KOPT-K1 (cell line): ENCODE measurements around the gene RBM27.

ENCODE experiments used
- H3K27ac ChIP-seq: fragments of 200-600 bp; sonication (generic); 2 replicates; pipeline ENCODE4 v1.5.1; 2016; ENCODE audit warnings: antibody characterized with exemption, mild to moderate bottlenecking, low read depth, low read length; ENCODE audit not compliant: poor library complexity, severe bottlenecking
- H3K36me3 ChIP-seq: fragments of 200-600 bp; sonication (generic); 2 replicates; pipeline ENCODE4 v1.5.1; 2017; ENCODE audit warnings: antibody characterized with exemption, mild to moderate bottlenecking, low read length, moderate library complexity; ENCODE audit not compliant: insufficient read depth
- H3K9me3 ChIP-seq: fragments of 200-600 bp; sonication (generic); 2 replicates; pipeline ENCODE4 v1.5.1; 2017; ENCODE audit warnings: antibody characterized with exemption, low read length, mild to moderate bottlenecking; ENCODE audit not compliant: insufficient read depth, poor library complexity, severe bottlenecking

The RBM27 gene

DNA sequence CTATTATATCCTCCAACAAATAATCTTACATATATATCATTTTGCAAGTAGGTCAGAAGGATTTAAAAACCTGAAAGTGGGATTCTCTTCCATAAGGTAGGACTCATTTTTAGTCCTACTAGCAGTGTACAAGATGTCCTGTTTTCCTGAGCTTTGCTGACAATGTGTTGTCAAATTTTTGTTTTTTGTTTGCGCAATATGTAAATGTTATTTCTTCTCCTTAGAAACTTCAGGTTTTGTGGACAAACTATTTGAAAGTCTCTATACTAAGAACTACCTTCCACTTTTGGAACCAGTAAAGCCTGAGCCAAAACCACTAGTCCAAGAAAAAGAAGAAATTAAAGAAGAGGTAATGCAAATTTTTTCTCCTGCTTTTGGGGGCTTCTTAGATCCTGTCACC lies 19.8 kb downstream of the RBM27 start:
- H3K27ac ChIP-seq: no peak overlapping the region
- H3K9me3 ChIP-seq: no peaks in the 10 kb centered on the region
- H3K36me3 ChIP-seq: peaks cover 93% of the 10 kb centered on the region

DNA sequence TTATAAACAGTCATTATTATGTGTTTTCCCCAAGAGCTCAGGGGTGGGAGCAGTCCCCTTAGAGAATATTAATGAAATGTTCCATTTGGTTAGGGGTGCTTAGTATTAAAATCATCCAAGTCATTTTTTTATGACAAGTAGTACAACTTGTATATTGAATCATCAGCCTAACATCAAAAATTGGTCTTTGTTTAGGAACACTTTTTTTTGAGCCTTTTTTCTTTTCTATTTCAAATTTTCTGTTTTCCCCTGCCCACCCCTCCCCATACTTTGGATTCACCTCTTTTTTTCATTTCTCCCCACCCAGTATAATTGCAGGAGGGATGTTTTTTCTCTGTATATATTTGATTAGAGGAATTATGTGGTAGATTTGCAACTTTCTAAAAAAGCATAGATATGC lies 25.8 kb downstream of the RBM27 start:
- Histone ChIP-seq H3K27ac (no peak overlapping the region), H3K36me3 (peaks cover 100% of the 10 kb centered on the region), H3K9me3 (no peaks in the 10 kb centered on the region)

DNA sequence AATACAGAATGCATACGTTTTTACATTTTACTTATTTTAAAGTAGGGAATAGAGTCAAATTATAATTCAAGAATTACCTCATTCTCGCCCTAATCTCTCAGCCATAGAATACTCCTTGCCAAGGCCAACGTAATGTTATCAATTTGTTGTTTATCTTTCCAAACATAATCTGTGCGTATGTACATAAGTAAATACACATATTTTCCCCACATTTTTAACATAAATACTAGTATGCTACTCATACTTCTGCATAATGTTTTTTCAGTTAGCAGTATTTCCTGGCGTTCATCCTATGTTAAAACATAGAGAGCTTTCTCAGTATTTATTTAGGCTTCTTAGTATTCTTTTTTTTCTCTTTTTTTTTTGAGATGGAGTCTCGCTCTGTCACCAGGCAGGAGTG lies 28.8 kb downstream of the RBM27 start:
- Histone ChIP-seq H3K27ac (no peak overlapping the region), H3K9me3 (no peaks in the 10 kb centered on the region), H3K36me3 (peaks cover 98% of the 10 kb centered on the region)

DNA sequence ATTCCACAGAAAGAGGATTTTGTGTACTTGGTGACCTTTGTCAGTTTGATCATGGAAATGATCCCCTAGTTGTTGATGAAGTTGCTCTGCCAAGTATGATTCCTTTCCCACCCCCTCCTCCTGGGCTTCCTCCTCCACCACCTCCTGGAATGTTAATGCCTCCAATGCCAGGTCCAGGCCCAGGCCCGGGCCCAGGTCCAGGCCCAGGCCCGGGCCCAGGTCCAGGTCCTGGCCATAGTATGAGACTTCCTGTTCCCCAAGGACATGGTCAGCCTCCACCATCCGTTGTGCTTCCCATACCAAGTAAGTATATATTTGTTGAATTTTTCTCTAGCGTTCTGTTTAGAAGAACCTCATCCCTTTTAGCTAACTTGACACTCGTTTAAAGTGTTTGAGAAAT lies 30.0 kb downstream of the RBM27 start:
- H3K36me3 ChIP-seq: peaks cover 98% of the 10 kb centered on the region
- no peaks in the 10 kb centered on the region for H3K9me3 ChIP-seq
- no peak overlapping the region for H3K27ac ChIP-seq

DNA sequence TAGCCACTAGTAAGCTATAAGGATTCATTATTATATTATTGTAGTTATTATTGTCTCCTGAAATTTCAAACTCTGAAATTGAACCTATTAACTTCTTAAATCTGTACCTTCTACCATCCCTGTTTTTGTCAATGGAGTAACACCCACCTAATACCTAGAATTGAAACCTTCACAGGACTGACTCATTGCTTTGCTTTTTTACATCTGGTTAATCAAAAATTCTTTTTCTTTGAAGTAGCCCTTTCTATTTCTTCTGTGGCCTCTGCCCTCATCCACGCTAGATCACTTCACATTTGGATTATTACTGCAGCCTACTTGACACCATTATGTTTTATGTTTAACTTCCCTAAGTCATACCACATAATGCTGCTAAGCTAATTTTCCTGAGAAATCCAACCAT lies 35.6 kb downstream of the RBM27 start:
- peaks cover 91% of the 10 kb centered on the region for H3K36me3 ChIP-seq

DNA sequence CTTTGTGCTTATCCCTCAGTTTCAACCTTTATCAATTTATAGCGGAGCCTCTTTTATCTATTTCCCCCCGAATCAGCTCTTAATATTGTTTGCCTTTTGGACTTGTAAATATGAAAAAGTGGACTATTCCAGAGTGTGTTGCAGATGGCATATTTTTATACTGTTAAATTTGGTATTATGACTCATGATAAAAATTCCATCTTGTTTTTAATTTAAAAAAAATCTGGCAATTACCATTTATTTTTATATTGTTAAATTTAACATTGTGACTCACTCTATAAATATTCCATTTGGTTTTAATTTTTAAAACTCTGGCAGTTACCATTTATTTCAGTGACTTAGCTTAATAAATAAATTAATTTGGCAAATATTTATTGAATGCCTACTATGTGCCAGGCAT lies 37.5 kb downstream of the RBM27 start:
- no peaks in the 10 kb centered on the region for H3K9me3 ChIP-seq
- no peak overlapping the region for H3K27ac ChIP-seq
- peaks cover 92% of the 10 kb centered on the region for H3K36me3 ChIP-seq

More for the DNA sequence above, 35.6 kb downstream of the RBM27 start:
- no peaks in the 10 kb centered on the region for H3K9me3 ChIP-seq
- no peak overlapping the region for H3K27ac ChIP-seq

DNA sequence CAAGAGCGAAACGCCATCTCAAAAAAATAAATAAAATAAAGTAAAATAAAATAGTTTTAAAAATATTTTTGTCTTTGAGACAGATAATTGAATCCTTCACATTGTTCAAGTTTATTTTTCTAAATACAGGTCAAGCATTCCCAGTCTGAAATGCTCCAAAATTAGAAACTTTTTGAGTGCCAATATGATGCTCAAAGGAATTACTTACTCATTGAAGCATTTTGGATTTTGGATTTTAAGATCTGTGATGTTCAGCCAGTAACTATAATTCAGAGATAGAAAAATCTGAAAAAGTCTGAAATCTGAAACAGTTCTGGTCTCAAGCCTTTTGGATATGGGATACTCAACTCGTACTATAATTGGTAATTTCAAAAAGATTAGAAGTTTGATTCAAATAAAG lies 39.8 kb downstream of the RBM27 start:
- H3K36me3 ChIP-seq: peaks cover 88% of the 10 kb centered on the region
- H3K27ac ChIP-seq: no peak overlapping the region

DNA sequence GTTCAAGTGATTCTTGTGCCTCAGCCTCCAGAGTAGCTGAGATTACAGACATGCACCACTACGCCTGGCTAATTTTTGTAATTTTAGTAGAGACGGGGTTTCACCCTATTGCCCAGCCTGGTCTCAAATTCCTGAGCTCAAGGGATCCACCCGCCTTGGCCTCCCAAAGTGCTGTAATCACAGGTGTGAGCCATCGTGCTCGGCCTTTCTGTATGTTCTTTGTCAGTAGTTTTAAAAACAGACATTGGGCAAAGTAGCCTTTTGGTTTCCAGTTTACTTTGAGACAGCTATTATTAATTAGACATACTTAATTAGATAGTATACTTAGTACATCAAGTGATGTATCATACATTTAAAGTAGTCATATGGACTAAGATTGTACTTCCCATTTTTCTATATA lies 45.2 kb downstream of the RBM27 start:
- no peak overlapping the region for H3K27ac ChIP-seq
- no peaks in the 10 kb centered on the region for H3K9me3 ChIP-seq
- H3K36me3 ChIP-seq: peaks cover 95% of the 10 kb centered on the region

More for the DNA sequence above, 39.8 kb downstream of the RBM27 start:
- H3K9me3 ChIP-seq: no peaks in the 10 kb centered on the region

DNA sequence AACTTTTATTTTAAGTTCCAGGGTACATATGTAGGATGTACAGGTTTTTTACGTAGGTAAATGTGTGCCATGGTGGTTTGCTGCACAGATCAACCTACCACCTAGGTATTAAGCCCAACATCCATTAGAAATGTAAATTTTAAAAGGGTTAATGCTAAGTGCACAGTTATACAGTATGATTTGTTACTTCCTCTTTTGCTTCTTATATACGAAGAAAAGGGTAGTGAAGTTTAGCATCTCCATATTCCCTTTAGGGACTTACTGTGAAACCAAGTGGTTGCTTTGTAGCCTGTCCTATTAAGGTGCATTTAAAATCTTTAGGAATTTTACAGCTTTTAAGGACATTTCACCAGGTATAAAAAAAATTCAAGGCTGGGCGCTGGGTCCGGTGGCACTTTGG lies 46.4 kb downstream of the RBM27 start:
- Histone ChIP-seq H3K9me3 (no peaks in the 10 kb centered on the region), H3K27ac (no peak overlapping the region), H3K36me3 (peaks cover 94% of the 10 kb centered on the region)
